Tibial artery (tissue), 4 donors: ENCODE data around the gene AMPH.

ENCODE experiments used
- DNase-seq, 2 donors: peaks; one replicate each; pipeline ENCODE4 v3.0.0-alpha.2; 2019
- H3K27ac ChIP-seq, 2 donors: fragments of 200-600 bp; sonication (generic) in 1 of 2; 1 replicate in 1 of 2; 2 replicates in 1 of 2; pipeline ENCODE4 v1.5.1; 2018 to 2019; ENCODE audit warnings: mild to moderate bottlenecking in 1 of 2
- H3K27me3 ChIP-seq, 2 donors: fragments of 200-600 bp; sonication (generic) in 1 of 2; one replicate each; pipeline versions ENCODE4 v1.5.1 to v1.6.0; 2016 to 2019
- H3K36me3 ChIP-seq, 3 donors: fragments of 200-600 bp; sonication (generic) in 2 of 3; one replicate each; pipeline ENCODE4 v1.5.1; 2016 to 2019; ENCODE audit warnings: mild to moderate bottlenecking in 2 of 3
- H3K4me1 ChIP-seq, 4 donors: fragments of 200-600 bp; sonication (generic) in 2 of 4; 1 replicate in 3 of 4; 2 replicates in 1 of 4; pipeline ENCODE4 v1.5.1; 2016 to 2019
- H3K4me3 ChIP-seq, 2 donors: fragments of 200-600 bp; sonication (generic) in 1 of 2; 1 replicate in 1 of 2; 2 replicates in 1 of 2; pipeline ENCODE4 v1.5.1; 2018 to 2019; ENCODE audit warnings: mild to moderate bottlenecking in 2 of 2
- H3K9me3 ChIP-seq, 3 donors: fragments of 200-600 bp; sonication (generic) in 1 of 3; one replicate each; pipeline ENCODE4 v1.5.1; 2016 to 2019
- CTCF ChIP-seq, 2 experiments: fragments of 200-600 bp in 1 of 2; fragments of 450-650 bp in 1 of 2; IDR thresholded peaks; one replicate each; pipeline ENCODE4 v1.5.1; 2017 to 2019; ENCODE audit warnings: antibody characterized with exemption in 2 of 2, mild to moderate bottlenecking in 1 of 2, moderate library complexity in 1 of 2
- intact Hi-C: fragments of 100-400 bp; cut with DNase I; formaldehyde crosslinking; loops from one replicate; pipeline ENCODE4 v1.15.0; 2023; ENCODE audit warnings: low total_unique reads

The AMPH gene

GRCh38 chr7:38502289-38502688, 128.9 kb downstream of the AMPH start:
- H3K27me3 ChIP-seq, result no peaks in the 10 kb centered on the region
- H3K36me3 ChIP-seq, result no peaks in the 10 kb centered on the region
- no peaks in the 10 kb centered on the region for H3K4me1 ChIP-seq
- H3K9me3 ChIP-seq, result no peaks in the 10 kb centered on the region
- intact Hi-C loops, result no loop called here
- TF ChIP-seq CTCF (IDR thresholded peaks at IDR 0.05), result no peak
- no peak for DNase-seq
- H3K4me3 ChIP-seq, result no peak overlapping the region
- no peak overlapping the region for H3K27ac ChIP-seq

GRCh38 chr7:38492010-38492409, 139.2 kb downstream of the AMPH start:
- Histone ChIP-seq H3K9me3 (no peaks in the 10 kb centered on the region), H3K36me3 (no peaks in the 10 kb centered on the region), H3K27me3 (no peaks in the 10 kb centered on the region), H3K27ac (no peak overlapping the region), H3K4me1 (no peaks in the 10 kb centered on the region), H3K4me3 (no peak overlapping the region)
- intact Hi-C loops, result no loop called here
- no peak for DNase-seq
- no peak for TF ChIP-seq CTCF (IDR thresholded peaks at IDR 0.05)

GRCh38 chr7:38482521-38482920, 148.7 kb downstream of the AMPH start:
- Histone ChIP-seq H3K9me3 (peaks cover 0 to 9% (median 0%) of the 10 kb centered on the region in 3 donors), H3K4me1 (no peaks in the 10 kb centered on the region), H3K4me3 (no peak overlapping the region), H3K27ac (no peak overlapping the region), H3K27me3 (no peaks in the 10 kb centered on the region), H3K36me3 (peaks cover 0 to 4% (median 0%) of the 10 kb centered on the region in 3 donors)
- intact Hi-C loops, result no loop called here
- no peak for TF ChIP-seq CTCF (IDR thresholded peaks at IDR 0.05)
- no peak for DNase-seq

- TF ChIP-seq CTCF (IDR thresholded peaks at IDR 0.05), result no peak
- intact Hi-C loops, result no loop called here
These were observed 149.8 kb downstream of the AMPH start for GRCh38 chr7:38481401-38481800.

GRCh38 chr7:38478404-38478803, 152.8 kb downstream of the AMPH start:
- Histone ChIP-seq H3K36me3 (peaks cover 0 to 4% (median 0%) of the 10 kb centered on the region in 3 donors), H3K9me3 (no peaks in the 10 kb centered on the region), H3K27ac (no peak overlapping the region), H3K4me1 (no peaks in the 10 kb centered on the region), H3K27me3 (no peaks in the 10 kb centered on the region), H3K4me3 (no peak overlapping the region)
- DNase-seq, result no peak
- no peak for TF ChIP-seq CTCF (IDR thresholded peaks at IDR 0.05)
- intact Hi-C loops, result no loop called here

More at GRCh38 chr7:38481401-38481800, 149.8 kb downstream of the AMPH start:
- peaks cover 0 to 4% (median 0%) of the 10 kb centered on the region in 3 donors for H3K36me3 ChIP-seq
- H3K27ac ChIP-seq, result no peak overlapping the region
- no peaks in the 10 kb centered on the region for H3K27me3 ChIP-seq
- no peak overlapping the region for H3K4me3 ChIP-seq
- H3K9me3 ChIP-seq, result peaks cover 0 to 9% (median 0%) of the 10 kb centered on the region in 3 donors
- H3K4me1 ChIP-seq, result no peaks in the 10 kb centered on the region
- DNase-seq, result no peak

GRCh38 chr7:38477333-38477732, 153.8 kb downstream of the AMPH start:
- Histone ChIP-seq H3K4me1 (no peaks in the 10 kb centered on the region), H3K27me3 (no peaks in the 10 kb centered on the region), H3K9me3 (no peaks in the 10 kb centered on the region), H3K36me3 (no peaks in the 10 kb centered on the region), H3K27ac (no peak overlapping the region), H3K4me3 (no peak overlapping the region)
- intact Hi-C loops, result no loop called here
- no peak for DNase-seq
- TF ChIP-seq CTCF (IDR thresholded peaks at IDR 0.05), result no peak
